MM.1S (cell line): ENCODE data around the gene TOR1AIP2.
"Not testable (repeated sequence)": the region's sequence is repeated elsewhere in the genome, so short reads cannot be mapped to it uniquely, and the experiment has no call there.

Source experiments
- DNase-seq: peaks from one replicate; pipeline ENCODE4 v3.0.0-alpha.2; 2015
- H2AFZ ChIP-seq: fragments of 300-600 bp; sonication (generic); 2 replicates; pipeline ENCODE4 v1.6.0; 2016; ENCODE audit warnings: antibody characterized with exemption, low read length
- H3F3A ChIP-seq: fragments of 300-600 bp; sonication (generic); 2 replicates; pipeline ENCODE4 v1.6.1; 2016; ENCODE audit warnings: mild to moderate bottlenecking, antibody characterized with exemption, low read length, moderate library complexity, mixed read lengths; ENCODE audit not compliant: insufficient read depth
- H3K27ac ChIP-seq: fragments of 300-600 bp; sonication (generic); 2 replicates; pipeline ENCODE4 v1.5.1; 2016; ENCODE audit warnings: mild to moderate bottlenecking, low read length
- H3K27me3 ChIP-seq: fragments of 300-600 bp; sonication (generic); replicated peaks from 2 replicates; pipeline ENCODE4 v1.6.0; 2016; ENCODE audit warnings: low read length; ENCODE audit not compliant: insufficient read depth
- H3K36me3 ChIP-seq: fragments of 300-600 bp; sonication (generic); replicated peaks from 2 replicates; pipeline ENCODE4 v1.6.1; 2016; ENCODE audit warnings: mild to moderate bottlenecking, low read length, mixed read lengths; ENCODE audit not compliant: insufficient read depth
- H3K4me1 ChIP-seq: fragments of 300-600 bp; sonication (generic); 2 replicates; pipeline ENCODE4 v1.6.1; 2016; ENCODE audit warnings: low read length, mixed read lengths
- H3K4me2 ChIP-seq: fragments of 300-600 bp; sonication (generic); 2 replicates; pipeline ENCODE4 v1.6.0; 2016; ENCODE audit warnings: low read depth, low read length
- H3K4me3 ChIP-seq: fragments of 300-600 bp; sonication (generic); 2 replicates; pipeline ENCODE4 v1.5.1; 2016; ENCODE audit warnings: low read length, mixed read lengths
- H3K79me2 ChIP-seq: fragments of 300-600 bp; sonication (generic); 2 replicates; pipeline ENCODE4 v1.6.1; 2016; ENCODE audit warnings: mixed run types, low read length, mixed read lengths
- H3K9ac ChIP-seq: fragments of 300-600 bp; sonication (generic); 2 replicates; pipeline ENCODE4 v1.6.1; 2016; ENCODE audit warnings: low read length, mixed read lengths
- H3K9me2 ChIP-seq: fragments of 300-600 bp; sonication (generic); replicated peaks from 2 replicates; pipeline ENCODE4 v1.6.1; 2016; ENCODE audit warnings: mild to moderate bottlenecking, low read length, mixed read lengths; ENCODE audit not compliant: insufficient read depth
- H3K9me3 ChIP-seq: fragments of 300-600 bp; sonication (generic); replicated peaks from 2 replicates; pipeline ENCODE4 v1.6.1; 2016; ENCODE audit warnings: mild to moderate bottlenecking, low read length, mixed read lengths; ENCODE audit not compliant: insufficient read depth
- H4K20me1 ChIP-seq: fragments of 300-600 bp; sonication (generic); 2 replicates; pipeline ENCODE4 v1.6.1; 2016; ENCODE audit warnings: mild to moderate bottlenecking, low read length, moderate library complexity, mixed read lengths; ENCODE audit not compliant: insufficient read depth
- CTCF ChIP-seq: fragments of 300-600 bp; sonication (generic); IDR thresholded peaks from 2 replicates; pipeline ENCODE4 v1.5.1; 2016; ENCODE audit warnings: antibody characterized with exemption, low read length, mixed read lengths
- EZH2 ChIP-seq: fragments of 300-600 bp; sonication (generic); optimal IDR thresholded peaks from 2 replicates; pipeline ENCODE3; 2017; ENCODE audit warnings: low read depth, mild to moderate bottlenecking, antibody characterized with exemption, low read length, mixed read lengths
- EZH2phosphoT487 ChIP-seq: fragments of 300-600 bp; sonication (generic); IDR thresholded peaks from 2 replicates; pipeline ENCODE4 v1.6.1; 2018; ENCODE audit warnings: antibody characterized with exemption, low read length

TOR1AIP2 gene

GRCh38 chr1:179857009-179857408 lies 20.6 kb downstream of the TOR1AIP2 start:
- no peaks in the 10 kb centered on the region for H3K4me1 ChIP-seq
- H3K9ac ChIP-seq, result no peak overlapping the region
- DNase-seq, result no peak
- no peak overlapping the region for H3K4me2 ChIP-seq
- H3K36me3 ChIP-seq, result 0 out of 2 replicates have a peak, but pooled peaks cover 3% of the 10 kb centered on the region
- H4K20me1 ChIP-seq, result no peaks in the 10 kb centered on the region
- no peak overlapping the region for H3K27ac ChIP-seq
- H3K4me3 ChIP-seq, result no peak overlapping the region
- H2AFZ ChIP-seq, result no peak overlapping the region
- H3K79me2 ChIP-seq, result no peaks in the 10 kb centered on the region
- H3K9me2 ChIP-seq, result no peaks in the 10 kb centered on the region
- no peak for TF ChIP-seq EZH2
- no peak for TF ChIP-seq EZH2phosphoT487
- TF ChIP-seq CTCF, result no peak
- H3K27me3 ChIP-seq, result no peaks in the 10 kb centered on the region
- H3K9me3 ChIP-seq, result no peaks in the 10 kb centered on the region
- no peaks in the 10 kb centered on the region for H3F3A ChIP-seq

DNA sequence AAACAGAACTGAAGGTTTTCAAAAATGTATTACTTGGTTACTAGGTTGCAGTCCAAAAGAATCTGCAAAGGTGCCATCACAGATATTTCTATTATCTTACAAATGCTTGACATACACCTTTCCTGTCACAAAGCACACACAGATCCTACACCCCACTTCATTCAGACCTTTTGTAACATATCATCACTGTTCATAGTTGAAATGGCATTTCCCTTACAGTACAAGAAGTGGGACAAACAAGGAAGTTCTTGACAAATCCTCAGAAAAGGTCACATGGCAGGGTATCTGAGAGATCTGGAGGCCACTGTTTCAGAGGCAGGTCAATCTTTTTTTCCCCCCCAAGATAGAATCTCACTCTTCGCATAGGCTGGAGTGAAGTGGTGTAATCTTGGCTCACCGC lies 21.3 kb downstream of the TOR1AIP2 start:
- 0 out of 2 replicates have a peak, but pooled peaks cover 3% of the 10 kb centered on the region for H3K36me3 ChIP-seq
- H3K9me3 ChIP-seq, result no peaks in the 10 kb centered on the region
- no peak overlapping the region for H3K4me2 ChIP-seq
- no peak overlapping the region for H2AFZ ChIP-seq
- H3K27ac ChIP-seq, result no peak overlapping the region
- H3K27me3 ChIP-seq, result no peaks in the 10 kb centered on the region
- no peaks in the 10 kb centered on the region for H3F3A ChIP-seq
- H4K20me1 ChIP-seq, result no peaks in the 10 kb centered on the region
- DNase-seq, result no peak
- H3K9me2 ChIP-seq, result no peaks in the 10 kb centered on the region
- no peaks in the 10 kb centered on the region for H3K4me1 ChIP-seq
- TF ChIP-seq EZH2, result no peak
- no peak for TF ChIP-seq CTCF
- no peak for TF ChIP-seq EZH2phosphoT487
- H3K9ac ChIP-seq, result no peak overlapping the region
- H3K79me2 ChIP-seq, result no peaks in the 10 kb centered on the region
- H3K4me3 ChIP-seq, result no peak overlapping the region

GRCh38 chr1:179855831-179856230 lies 21.8 kb downstream of the TOR1AIP2 start:
- not testable (repeated sequence) for DNase-seq, H3K4me2 ChIP-seq, H3K4me3 ChIP-seq, H2AFZ ChIP-seq, H3F3A ChIP-seq, H3K36me3 ChIP-seq, H3K4me1 ChIP-seq, H3K9me2 ChIP-seq, H3K9ac ChIP-seq, H3K27ac ChIP-seq, H3K9me3 ChIP-seq, H3K27me3 ChIP-seq, H4K20me1 ChIP-seq, H3K79me2 ChIP-seq

- Histone ChIP-seq H3K9ac (no peak overlapping the region), H3K4me3 (no peak overlapping the region), H3F3A (no peaks in the 10 kb centered on the region), H2AFZ (no peak overlapping the region), H3K79me2 (no peaks in the 10 kb centered on the region), H3K27me3 (no peaks in the 10 kb centered on the region), H3K9me3 (no peaks in the 10 kb centered on the region), H3K4me2 (no peak overlapping the region), H3K27ac (no peak overlapping the region), H3K4me1 (no peaks in the 10 kb centered on the region), H4K20me1 (no peaks in the 10 kb centered on the region), H3K9me2 (no peaks in the 10 kb centered on the region), H3K36me3 (peaks cover 3% of the 10 kb centered on the region; the same call in 1 of the 2 replicates)
- no peak for DNase-seq
- TF ChIP-seq EZH2 (no peak), EZH2phosphoT487 (no peak), CTCF (no peak)
Observed at GRCh38 chr1:179853102-179853501, 24.5 kb downstream of the TOR1AIP2 start.
